PFSK-1 (cell line): ENCODE data around the gene INKA2.

Experiments used
- FOXP2 ChIP-seq: optimal IDR thresholded peaks from 2 replicates; pipeline ENCODE3; 2011; ENCODE audit warnings: borderline replicate concordance, control low read depth, inconsistent platforms; ENCODE audit not compliant: insufficient read depth; ENCODE audit errors: extremely low read length, extremely low read depth
- POLR2AphosphoS5 ChIP-seq: IDR thresholded peaks from 2 replicates; pipeline ENCODE4 v1.6.1; 2012; ENCODE audit warnings: low read depth, mild to moderate bottlenecking, control low read depth, low read length, moderate library complexity
- REST ChIP-seq, 2 experiments: IDR thresholded peaks; 2 replicates each; pipeline versions ENCODE4 v1.6.1 to v1.8.0; 2011 to 2012; ENCODE audit warnings: low read depth in 2 of 2, low read length in 2 of 2, control low read depth in 1 of 2, inconsistent platforms in 1 of 2, mild to moderate bottlenecking in 1 of 2, moderate library complexity in 1 of 2; ENCODE audit not compliant: insufficient read depth in 1 of 2
- SIN3A ChIP-seq: IDR thresholded peaks from 2 replicates; pipeline ENCODE4 v1.6.1; 2012; ENCODE audit warnings: mild to moderate bottlenecking, low read length, moderate library complexity, borderline replicate concordance; ENCODE audit not compliant: insufficient read depth
- TAF1 ChIP-seq: IDR thresholded peaks from 2 replicates; pipeline ENCODE4 v1.6.1; 2012; ENCODE audit warnings: low read length, control low read depth, borderline replicate concordance; ENCODE audit not compliant: insufficient read depth

GRCh38 chr1:111776391-111776790 is 37.2 kb upstream of the INKA2 start:
- TF ChIP-seq REST (IDR thresholded peaks at IDR 0.05; ENCODE audit: insufficient read depth in 1 of 2, low read depth in 2 of 2, low read length in 2 of 2) = no peak
- TF ChIP-seq TAF1 = no peak
- no peak for TF ChIP-seq SIN3A
- TF ChIP-seq POLR2AphosphoS5 = no peak
- no peak for TF ChIP-seq FOXP2
